DMS53 treated with DMSO at 0.1 percent for 48 hours (cell line): ENCODE results near the gene SLC37A1.

Source experiments
- DNase-seq: peaks from one replicate; lab custom pipeline; 2025; ENCODE audit not compliant: unreplicated experiment; lab: John Stamatoyannopoulos, UW

SLC37A1 gene

GRCh38 chr21:42478504-42478903 lies 35.1 kb upstream of the SLC37A1 start:
- DNase-seq: no peak

GRCh38 chr21:42479582-42479981 lies 34.1 kb upstream of the SLC37A1 start:
- no peak for DNase-seq

- DNase-seq: no peak
Observed at GRCh38 chr21:42480736-42481135, 32.9 kb upstream of the SLC37A1 start.

GRCh38 chr21:42481169-42481568 lies 32.5 kb upstream of the SLC37A1 start:
- DNase-seq: no peak

GRCh38 chr21:42484966-42485365 lies 28.7 kb upstream of the SLC37A1 start:
- DNase-seq: no peak

GRCh38 chr21:42486072-42486471 lies 27.6 kb upstream of the SLC37A1 start:
- no peak for DNase-seq

GRCh38 chr21:42486531-42486930 lies 27.1 kb upstream of the SLC37A1 start:
- no peak for DNase-seq

GRCh38 chr21:42489006-42489563 lies 24.6 kb upstream of the SLC37A1 start:
- DNase-seq: no peak

GRCh38 chr21:42489991-42490390 lies 23.7 kb upstream of the SLC37A1 start:
- no peak for DNase-seq

- DNase-seq: no peak
Observed at GRCh38 chr21:42490720-42491119, 22.9 kb upstream of the SLC37A1 start.

GRCh38 chr21:42491328-42491727 lies 22.3 kb upstream of the SLC37A1 start:
- no peak for DNase-seq

- no peak for DNase-seq
Observed at GRCh38 chr21:42492201-42492600, 21.5 kb upstream of the SLC37A1 start.

GRCh38 chr21:42493109-42494060 lies 20.3 kb upstream of the SLC37A1 start:
- no peak for DNase-seq

- no peak for DNase-seq
Observed at GRCh38 chr21:42495027-42495426, 18.6 kb upstream of the SLC37A1 start.

GRCh38 chr21:42495765-42496119 lies 17.9 kb upstream of the SLC37A1 start:
- no peak for DNase-seq

GRCh38 chr21:42496120-42496838 lies 17.4 kb upstream of the SLC37A1 start, which contains the start of gene RSPH1:
Gene RSPH1, minus strand, starts transcription at chr21:42496224. Its CDS starts 38 bp downstream, at chr21:42496186.
- peak; percentile 91 for DNase-seq

GRCh38 chr21:42496839-42497202 lies 16.8 kb upstream of the SLC37A1 start:
- DNase-seq: peak; percentile 5

GRCh38 chr21:42498012-42498411 lies 15.6 kb upstream of the SLC37A1 start:
- no peak for DNase-seq

- DNase-seq: no peak
Observed at GRCh38 chr21:42499444-42500112, 14.1 kb upstream of the SLC37A1 start.

- no peak for DNase-seq
Observed at GRCh38 chr21:42500225-42500624, 13.4 kb upstream of the SLC37A1 start.

- no peak for DNase-seq
Observed at GRCh38 chr21:42500736-42501135, 12.9 kb upstream of the SLC37A1 start.
